ENCODE measurements around the gene CPT1A. TPM values are rescaled to one million over a fixed set of nuclear protein-coding genes. Genes with fewer than 3 reads are reported as not detected.
A peak's percentile ranks its signal among the peaks of the same experiment; 100 is the strongest.

The CPT1A gene
- total RNA-seq, 1 experiment from 2014 or later: 29.7 TPM

GRCh38 chr11:68759991-68760390 lies 81.7 kb downstream of the CPT1A start:
- DNase-seq (ENCODE audit: low read depth): no peak

GRCh38 chr11:68757711-68758110 lies 84.0 kb downstream of the CPT1A start:
- DNase-seq (ENCODE audit: low read depth): no peak

- DNase-seq (ENCODE audit: low read depth): peak; percentile 9
Observed at GRCh38 chr11:68756171-68756766, 85.4 kb downstream of the CPT1A start.

- no peak for DNase-seq (ENCODE audit: low read depth)
Observed at GRCh38 chr11:68753300-68753699, 88.4 kb downstream of the CPT1A start.

- peak; percentile 68 for DNase-seq (ENCODE audit: low read depth)
Observed at GRCh38 chr11:68751331-68751856, 90.3 kb downstream of the CPT1A start, which contains the start of gene TESMIN. Gene TESMIN, minus strand, starts transcription at chr11:68751520. Its CDS starts 860 bp downstream, at chr11:68750660.

- DNase-seq (ENCODE audit: low read depth): no peak
Observed at GRCh38 chr11:68751004-68751325, 90.8 kb downstream of the CPT1A start.

- DNase-seq (ENCODE audit: low read depth): no peak
Observed at GRCh38 chr11:68750195-68751003, 91.3 kb downstream of the CPT1A start.

GRCh38 chr11:68749229-68750123 lies 92.2 kb downstream of the CPT1A start:
- DNase-seq (ENCODE audit: low read depth): peak; percentile 20

GRCh38 chr11:68748061-68748460 lies 93.7 kb downstream of the CPT1A start:
- DNase-seq (ENCODE audit: low read depth): no peak

GRCh38 chr11:68743539-68743938 lies 98.2 kb downstream of the CPT1A start:
- no peak for DNase-seq (ENCODE audit: low read depth)

- peak; percentile 46 for DNase-seq (ENCODE audit: low read depth)
Observed at GRCh38 chr11:68741463-68741862, 100.3 kb downstream of the CPT1A start.

GRCh38 chr11:68735646-68736045 lies 106.1 kb downstream of the CPT1A start:
- DNase-seq (ENCODE audit: low read depth): no peak

GRCh38 chr11:68735125-68735524 lies 106.6 kb downstream of the CPT1A start:
- no peak for DNase-seq (ENCODE audit: low read depth)

GRCh38 chr11:68734111-68734510 lies 107.6 kb downstream of the CPT1A start:
- no peak for DNase-seq (ENCODE audit: low read depth)

GRCh38 chr11:68727783-68728182 lies 113.9 kb downstream of the CPT1A start:
- peak; percentile 41 for DNase-seq (ENCODE audit: low read depth)

GRCh38 chr11:68724293-68724692 lies 117.4 kb downstream of the CPT1A start:
- DNase-seq (ENCODE audit: low read depth): no peak

GRCh38 chr11:68722143-68722542 lies 119.6 kb downstream of the CPT1A start:
- no peak for DNase-seq (ENCODE audit: low read depth)

- no peak for DNase-seq (ENCODE audit: low read depth)
Observed at GRCh38 chr11:68721075-68721474, 120.6 kb downstream of the CPT1A start.

- DNase-seq (ENCODE audit: low read depth): no peak
Observed at GRCh38 chr11:68715456-68716122, 126.1 kb downstream of the CPT1A start.

- no peak for DNase-seq (ENCODE audit: low read depth)
Observed at GRCh38 chr11:68714060-68714856, 127.5 kb downstream of the CPT1A start.

GRCh38 chr11:68711114-68711513 lies 130.6 kb downstream of the CPT1A start:
- DNase-seq (ENCODE audit: low read depth): no peak
